Left ventricle myocardium inferior (tissue), 1 donor: Measurements from ENCODE around the gene MTX2. TPM values are rescaled to one million over a fixed set of nuclear protein-coding genes. Genes with fewer than 3 reads are reported as not detected.

Source experiments
- DNase-seq: peaks from one replicate; pipeline ENCODE4 v3.0.0-alpha.2; 2020
- H3K27ac ChIP-seq: fragments of 200-600 bp; replicated peaks from 2 replicates; pipeline ENCODE4 v1.8.0; 2021
- H3K27me3 ChIP-seq: fragments of 200-600 bp; 2 replicates; pipeline ENCODE4 v1.8.0; 2021; ENCODE audit warnings: low read depth
- H3K36me3 ChIP-seq: fragments of 200-600 bp; 2 replicates; pipeline ENCODE4 v1.8.0; 2021
- H3K4me1 ChIP-seq: fragments of 200-600 bp; 2 replicates; pipeline ENCODE4 v1.8.0; 2021
- H3K4me3 ChIP-seq: fragments of 200-600 bp; 2 replicates; pipeline ENCODE4 v1.8.0; 2021; ENCODE audit warnings: mild to moderate bottlenecking, moderate library complexity
- H3K9me3 ChIP-seq: fragments of 200-600 bp; replicated peaks from 2 replicates; pipeline ENCODE4 v1.8.0; 2021
- intact Hi-C: fragments of 100-400 bp; cut with micrococcal nuclease; formaldehyde crosslinking; loops from one replicate; pipeline ENCODE4 v1.11.0; 2022
- long read RNA-seq: library from polyadenylated mRNA; unstranded; transcript quantifications from one replicate; pipeline ENCODE4 v2.0.0, GENCODE V29; 2021
- total RNA-seq: library from RNA; stranded (reverse); fragmentation: NEBNext Ultra II Directional; extraction: Animal tissue kit (Norgen Biotek cat#: 25700); gene quantifications from one replicate; pipeline ENCODE4 v1.2.1, GENCODE V29; 2021
- TF ChIP-seq, protein P1 (sequence below): fragments of 200-600 bp; IDR thresholded peaks from 2 replicates; pipeline ENCODE4 v1.8.0; 2021; ENCODE audit warnings: antibody characterized with exemption, mild to moderate bottlenecking, borderline replicate concordance
- donor health status: DM: no; HTN: yes; CAD: no; lungs with severe emphysema.

The MTX2 gene
- total RNA-seq, result 52.0 TPM
- long read RNA-seq, transcript MTX2-202 (11 exons, 1,592 nt), result minor isoform, 6 of 94 reads
- long read RNA-seq, transcript MTX2-201 (10 exons, 1,364 nt), result major isoform, 81 of 94 reads
- long read RNA-seq, partial matches to known transcripts, result 2 of 94 reads
- long read RNA-seq, other reads (novel, unspliced or antisense), result 5 of 94 reads

DNA sequence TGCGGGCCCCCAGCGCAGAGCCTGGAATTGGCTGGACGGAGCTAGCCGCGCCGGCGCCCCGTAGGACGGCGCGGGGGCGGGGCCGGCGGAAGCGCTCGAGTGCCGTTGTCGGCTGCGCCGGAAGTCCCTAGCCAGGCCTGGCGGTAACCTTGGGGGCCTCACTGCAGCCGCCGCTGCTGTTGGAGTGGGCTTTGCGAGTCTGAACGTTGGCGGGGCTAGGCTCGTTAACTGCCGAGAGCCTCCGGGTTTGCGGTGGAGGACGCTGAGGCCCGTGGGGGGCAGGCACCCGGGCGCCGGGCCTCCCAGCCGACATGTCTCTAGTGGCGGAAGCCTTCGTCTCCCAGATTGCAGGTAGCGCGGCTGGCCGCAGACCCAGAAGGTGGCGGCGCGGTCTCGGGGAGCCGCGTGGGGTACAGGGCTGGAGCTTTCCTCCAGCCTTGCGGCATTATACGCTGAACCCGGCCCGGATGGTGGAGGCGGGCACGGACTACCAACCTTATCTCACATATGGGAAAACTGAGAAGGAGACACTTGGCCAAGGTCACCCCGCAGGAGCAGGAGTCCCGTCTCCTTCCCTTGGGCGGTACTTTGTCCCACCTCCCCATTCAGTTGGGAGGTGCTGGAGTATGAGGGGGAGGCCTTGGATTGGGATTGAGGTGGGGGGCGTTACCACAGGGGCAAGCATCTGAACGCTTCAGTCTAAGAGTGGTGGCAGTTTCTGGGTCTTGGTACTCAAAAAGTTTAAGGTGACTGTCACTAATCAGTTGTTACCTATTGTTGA, at the start of gene MTX2:
MTX2 (plus strand) TSS at position 124 of the 781 bp plus-strand sequence; CDS start at position 312, 188 bp downstream.
- Histone ChIP-seq H3K4me1 (peaks cover 41% of the 10 kb centered on the region), H3K27me3 (no peaks in the 10 kb centered on the region), H3K9me3 (no peaks in the 10 kb centered on the region), H3K27ac (peak within 1 kb of the TSS; percentile 93), H3K4me3 (peak within 1 kb of the TSS; percentile 88), H3K36me3 (no peaks in the 10 kb centered on the region)
- intact Hi-C loops, result no loop called here
- TF ChIP-seq, protein P1, sequence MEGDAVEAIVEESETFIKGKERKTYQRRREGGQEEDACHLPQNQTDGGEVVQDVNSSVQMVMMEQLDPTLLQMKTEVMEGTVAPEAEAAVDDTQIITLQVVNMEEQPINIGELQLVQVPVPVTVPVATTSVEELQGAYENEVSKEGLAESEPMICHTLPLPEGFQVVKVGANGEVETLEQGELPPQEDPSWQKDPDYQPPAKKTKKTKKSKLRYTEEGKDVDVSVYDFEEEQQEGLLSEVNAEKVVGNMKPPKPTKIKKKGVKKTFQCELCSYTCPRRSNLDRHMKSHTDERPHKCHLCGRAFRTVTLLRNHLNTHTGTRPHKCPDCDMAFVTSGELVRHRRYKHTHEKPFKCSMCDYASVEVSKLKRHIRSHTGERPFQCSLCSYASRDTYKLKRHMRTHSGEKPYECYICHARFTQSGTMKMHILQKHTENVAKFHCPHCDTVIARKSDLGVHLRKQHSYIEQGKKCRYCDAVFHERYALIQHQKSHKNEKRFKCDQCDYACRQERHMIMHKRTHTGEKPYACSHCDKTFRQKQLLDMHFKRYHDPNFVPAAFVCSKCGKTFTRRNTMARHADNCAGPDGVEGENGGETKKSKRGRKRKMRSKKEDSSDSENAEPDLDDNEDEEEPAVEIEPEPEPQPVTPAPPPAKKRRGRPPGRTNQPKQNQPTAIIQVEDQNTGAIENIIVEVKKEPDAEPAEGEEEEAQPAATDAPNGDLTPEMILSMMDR, result peak; percentile 43
- peak; percentile 74 for DNase-seq

DNA sequence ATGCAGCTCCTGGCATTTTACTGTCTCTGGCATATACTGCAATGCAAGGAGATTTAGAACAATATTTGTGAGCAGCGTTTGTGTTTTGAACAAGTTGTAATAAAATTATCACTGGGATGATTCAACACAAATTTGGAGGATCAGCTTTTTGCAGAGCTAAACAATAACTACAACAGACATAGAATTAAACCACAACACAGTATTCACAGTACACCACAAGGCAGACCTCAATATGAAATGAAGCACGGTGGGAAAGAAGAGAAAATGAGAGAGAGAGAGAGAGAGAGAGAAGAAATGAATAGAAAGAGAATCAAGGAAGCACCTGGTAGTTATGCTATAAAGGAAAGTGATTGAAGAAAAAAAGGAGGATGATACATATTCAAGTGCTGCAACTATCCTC, 41.4 kb upstream of the MTX2 start:
- H3K27ac ChIP-seq, result no peak overlapping the region
- intact Hi-C loops, result no loop called here
- H3K9me3 ChIP-seq, result no peaks in the 10 kb centered on the region
- no peaks in the 10 kb centered on the region for H3K4me1 ChIP-seq
- no peak for DNase-seq
- no peak overlapping the region for H3K4me3 ChIP-seq
- TF ChIP-seq, protein P1, result no peak
- H3K27me3 ChIP-seq, result peaks cover 93% of the 10 kb centered on the region
- no peaks in the 10 kb centered on the region for H3K36me3 ChIP-seq

DNA sequence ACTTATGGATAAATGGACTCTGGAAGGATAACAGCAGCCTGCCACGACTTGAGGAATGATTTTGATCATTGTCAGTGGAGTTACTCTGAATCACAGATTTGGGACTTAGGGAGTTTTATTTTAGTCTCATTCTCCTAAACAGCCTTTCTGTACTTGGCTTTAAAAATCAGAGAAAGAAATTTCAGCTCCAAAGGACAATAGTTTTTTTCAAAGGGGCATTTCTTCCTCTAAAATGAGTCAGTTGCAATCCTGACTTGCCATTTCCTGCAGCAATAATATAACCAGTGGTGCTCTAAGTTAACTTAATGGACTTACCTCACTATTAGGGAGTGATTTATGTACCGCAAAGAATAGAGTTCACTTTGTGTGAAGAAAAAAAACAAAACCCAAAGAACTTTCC, 35.1 kb upstream of the MTX2 start:
- H3K4me3 ChIP-seq, result no peak overlapping the region
- no peaks in the 10 kb centered on the region for H3K36me3 ChIP-seq
- no peaks in the 10 kb centered on the region for H3K9me3 ChIP-seq
- intact Hi-C loops, result no loop called here
- no peak overlapping the region for H3K27ac ChIP-seq
- H3K27me3 ChIP-seq, result peaks cover 82% of the 10 kb centered on the region
- no peaks in the 10 kb centered on the region for H3K4me1 ChIP-seq
- no peak for DNase-seq
- TF ChIP-seq, protein P1, result no peak

DNA sequence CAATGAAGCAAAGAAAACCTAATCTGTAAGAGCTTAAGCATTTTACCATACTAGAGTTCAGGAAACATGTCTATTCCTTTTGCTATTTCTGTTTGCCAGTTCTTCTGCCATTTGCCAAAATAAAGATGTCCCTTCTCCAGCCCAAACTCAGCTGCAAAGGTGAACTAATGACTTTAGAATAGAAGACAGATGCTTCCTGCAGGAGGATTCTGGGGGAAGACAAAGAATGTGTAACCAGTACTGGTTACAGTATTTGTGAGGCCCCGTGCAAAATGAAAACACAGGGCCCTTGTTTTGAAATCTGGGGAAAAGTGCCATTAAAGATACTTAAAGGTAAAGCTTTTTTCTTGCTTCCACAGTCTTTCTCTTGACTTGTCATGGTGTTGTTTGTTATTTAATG, 34.3 kb upstream of the MTX2 start:
- TF ChIP-seq, protein P1, result no peak
- DNase-seq, result no peak
- Histone ChIP-seq H3K4me1 (no peaks in the 10 kb centered on the region), H3K9me3 (no peaks in the 10 kb centered on the region), H3K27ac (no peak overlapping the region), H3K27me3 (peaks cover 74% of the 10 kb centered on the region), H3K36me3 (no peaks in the 10 kb centered on the region), H3K4me3 (no peak overlapping the region)
- intact Hi-C loops, result no loop called here

DNA sequence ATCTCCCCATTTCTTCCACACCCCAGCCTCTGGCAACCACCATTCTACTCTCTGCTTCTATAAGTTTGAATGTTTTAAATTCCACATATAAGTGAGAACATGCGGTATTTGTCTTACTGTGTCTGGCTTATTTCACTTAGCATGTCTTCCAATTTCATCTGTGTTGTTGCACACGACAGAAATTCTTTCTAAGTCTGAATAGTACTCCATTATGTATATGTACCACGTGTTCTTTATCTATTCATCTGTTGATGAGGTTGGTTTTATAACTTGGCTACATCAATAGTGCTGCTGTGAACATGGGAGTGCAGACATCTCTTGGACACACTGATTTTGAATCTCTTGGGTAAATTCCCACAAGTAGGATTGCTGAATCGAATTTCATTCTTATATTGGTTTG, 31.8 kb upstream of the MTX2 start:
- Histone ChIP-seq H3K27ac (no peak overlapping the region), H3K36me3 (no peaks in the 10 kb centered on the region), H3K9me3 (no peaks in the 10 kb centered on the region), H3K4me3 (no peak overlapping the region), H3K27me3 (peaks cover 60% of the 10 kb centered on the region), H3K4me1 (no peaks in the 10 kb centered on the region)
- no peak for DNase-seq
- TF ChIP-seq, protein P1, result no peak
- intact Hi-C loops, result no loop called here
